Left lobe of liver (tissue), 2 donors: ENCODE results near the gene LHFPL2. TPM values are rescaled to one million over a fixed set of nuclear protein-coding genes. Genes with fewer than 3 reads are reported as not detected.

ENCODE experiments used
- ATAC-seq: fragments of 200-7000 bp; cut with Tn5 transposase; one replicate; pipeline ENCODE4 v1.9.1; 2020; ENCODE audit warnings: mild to moderate bottlenecking, moderate library complexity
- DNase-seq: peaks from one replicate; pipeline ENCODE4 v3.0.0-alpha.2; 2020; ENCODE audit warnings: low spot score
- total RNA-seq: library from RNA; stranded (reverse); gene quantifications from one replicate; pipeline ENCODE4 v1.2.1, GENCODE V29; 2021
- donor health status: DM: no; HTN: no; CAD: no; lungs with moderate emphysema.
- donor health status: DM: no; HTN: yes; CAD: no.

Gene LHFPL2
- total RNA-seq, 1 donor from 2014 or later: 2.4 TPM

DNA sequence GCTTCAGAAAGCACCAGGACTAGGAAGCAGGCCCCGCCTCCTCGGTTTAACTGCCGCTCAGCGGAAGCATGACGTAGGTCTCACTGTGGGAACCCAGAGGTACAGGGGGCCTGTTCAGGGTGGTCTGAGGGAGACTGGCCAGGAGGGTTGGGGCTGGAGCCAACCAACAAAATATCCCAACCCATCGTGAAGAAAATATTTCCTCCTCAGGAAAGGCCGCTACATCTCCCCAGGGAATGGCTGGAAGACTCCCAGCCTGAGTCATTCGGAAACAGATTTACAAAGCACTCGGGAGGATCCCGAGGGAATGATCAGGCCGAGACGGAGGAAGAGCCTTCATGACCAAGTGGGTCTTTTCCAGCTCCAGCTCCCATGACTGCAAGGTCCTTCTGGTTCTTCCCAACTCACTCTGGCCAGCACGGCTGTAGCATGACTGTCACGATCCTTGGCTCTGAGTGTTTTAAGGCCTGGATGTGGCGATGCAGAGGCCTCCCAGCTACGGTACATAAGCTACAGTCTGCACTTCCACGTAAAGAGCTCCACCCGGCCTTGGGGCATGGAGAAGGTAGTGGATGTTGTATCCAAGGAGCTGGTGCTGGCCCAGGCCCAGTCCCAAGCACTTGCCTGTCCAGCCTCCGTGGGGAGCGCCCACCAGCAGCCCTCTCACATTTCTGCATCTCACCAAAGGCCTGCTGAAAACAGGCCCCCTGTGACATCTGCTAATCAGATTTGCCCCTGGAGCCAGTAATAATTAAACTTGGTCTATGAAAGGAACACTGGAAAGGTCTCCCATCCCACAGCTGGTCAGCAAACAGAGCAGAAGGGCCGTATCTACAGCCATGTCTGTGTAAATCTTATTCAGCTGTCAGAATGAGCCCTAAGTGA lies 100.6 kb downstream of the LHFPL2 start:
- DNase-seq (no peak), ATAC-seq (no peak)

DNA sequence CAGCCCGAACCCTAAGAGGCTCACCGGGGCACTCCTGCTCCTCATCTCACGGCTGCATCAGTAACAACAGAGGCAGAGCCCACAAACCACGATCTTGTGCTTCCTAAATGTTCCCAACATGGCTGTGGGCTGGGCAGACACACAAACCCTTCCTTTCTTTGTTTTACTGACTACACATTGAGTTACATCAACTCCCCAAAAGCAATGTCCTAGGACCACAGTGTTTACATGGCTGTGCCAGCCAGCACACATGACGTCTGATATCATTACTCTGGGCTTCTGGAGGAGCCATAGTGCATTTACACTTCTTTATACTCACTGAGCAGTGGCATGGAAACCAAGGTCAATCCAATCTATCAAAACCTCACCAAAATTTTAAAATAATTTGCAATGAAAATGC lies 101.4 kb downstream of the LHFPL2 start:
- no peak for DNase-seq
- no peak for ATAC-seq

DNA sequence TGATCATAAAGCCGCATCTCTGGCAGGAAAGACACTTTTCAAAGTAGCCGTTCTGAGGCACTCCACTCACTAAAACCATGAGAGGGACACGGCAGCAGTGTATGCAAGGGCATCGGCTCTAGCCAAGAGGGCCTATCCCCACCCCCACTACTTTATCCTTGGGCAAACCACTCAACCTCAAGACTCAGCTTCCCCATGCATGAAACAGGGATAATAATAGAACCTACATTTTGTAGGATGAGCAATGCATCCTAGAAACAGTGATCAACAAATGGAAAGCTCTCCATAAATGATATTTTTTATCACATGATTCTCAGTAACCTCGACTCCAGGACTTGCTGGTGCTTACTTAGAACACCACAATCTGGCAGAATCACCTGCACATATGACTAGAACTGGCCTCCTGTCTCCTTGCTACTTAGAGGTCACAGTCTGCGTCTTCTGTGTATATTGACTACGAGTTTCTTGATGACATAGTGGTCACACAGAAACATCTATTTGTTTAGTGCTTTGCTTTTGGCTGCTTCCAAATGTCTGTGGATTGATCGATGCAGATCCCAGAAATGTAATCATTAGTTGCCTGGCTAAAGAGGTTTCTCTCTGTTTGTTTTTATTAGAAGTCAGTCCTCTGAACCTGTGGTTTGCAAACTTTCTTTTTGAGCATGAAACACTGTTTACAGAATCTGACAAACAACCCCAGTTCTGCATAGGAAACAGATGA lies 102.1 kb downstream of the LHFPL2 start:
- ATAC-seq (peak; percentile 87), DNase-seq (no peak)

DNA sequence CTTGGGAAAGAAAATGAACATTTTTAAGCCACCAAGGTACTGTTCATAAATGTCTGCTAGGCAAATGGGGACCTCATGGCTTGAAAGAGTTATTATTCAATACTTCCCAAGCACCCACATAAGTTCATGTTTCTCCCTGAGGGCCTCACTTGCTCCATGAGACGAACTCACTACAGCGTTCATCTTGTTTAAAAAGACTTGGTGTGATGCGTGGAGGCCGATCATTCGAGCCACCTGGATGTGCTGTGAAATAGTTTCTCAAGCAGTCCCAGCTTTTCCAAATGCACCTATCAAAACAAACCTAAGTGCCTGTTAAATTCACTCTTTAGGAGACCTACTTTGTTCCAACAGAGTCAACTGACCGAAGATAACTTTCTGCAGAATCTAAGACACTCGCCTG lies 103.2 kb downstream of the LHFPL2 start:
- ATAC-seq (no peak), DNase-seq (no peak)

DNA sequence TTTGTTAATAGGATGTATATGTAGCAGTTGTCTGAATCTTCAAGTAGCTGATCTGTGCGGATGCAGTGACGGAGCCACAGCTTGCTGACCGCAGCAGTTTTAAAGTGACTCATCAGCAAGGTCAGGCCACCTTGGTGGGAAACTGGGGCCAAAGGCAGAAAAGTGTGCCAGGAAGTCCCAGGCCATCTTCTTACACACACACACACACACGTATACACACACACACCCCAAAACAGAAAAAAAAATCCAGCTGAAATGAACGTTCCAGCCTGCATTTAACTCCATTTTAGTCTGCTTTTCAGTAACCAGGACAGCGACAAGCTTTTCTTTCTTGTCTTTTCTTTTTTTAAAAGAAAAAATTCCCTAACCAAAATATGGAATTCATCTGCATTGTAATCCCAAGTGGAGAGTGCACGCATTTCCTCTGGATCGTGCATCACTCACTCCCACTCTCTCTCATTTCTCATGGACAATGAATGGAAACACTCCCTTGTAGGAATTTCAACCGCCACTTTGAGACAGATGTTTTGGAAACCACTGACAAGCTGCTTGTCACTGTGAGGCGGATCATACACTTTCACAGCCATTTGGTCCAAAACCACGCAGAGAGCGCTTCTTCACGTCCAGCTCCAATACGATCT lies 103.9 kb downstream of the LHFPL2 start:
- ATAC-seq (no peak), DNase-seq (no peak)

- no peak for DNase-seq
- ATAC-seq: no peak
These were observed 104.7 kb downstream of the LHFPL2 start for GRCh38 chr5:78543916-78544315.

GRCh38 chr5:78543292-78543691 lies 105.3 kb downstream of the LHFPL2 start:
- no peak for ATAC-seq
- DNase-seq: no peak

- DNase-seq (peak; percentile 16), ATAC-seq (no peak)
These were observed 106.2 kb downstream of the LHFPL2 start for GRCh38 chr5:78542321-78542840.

- DNase-seq (no peak), ATAC-seq (no peak)
These were observed 107.4 kb downstream of the LHFPL2 start for GRCh38 chr5:78541086-78541654.

DNA sequence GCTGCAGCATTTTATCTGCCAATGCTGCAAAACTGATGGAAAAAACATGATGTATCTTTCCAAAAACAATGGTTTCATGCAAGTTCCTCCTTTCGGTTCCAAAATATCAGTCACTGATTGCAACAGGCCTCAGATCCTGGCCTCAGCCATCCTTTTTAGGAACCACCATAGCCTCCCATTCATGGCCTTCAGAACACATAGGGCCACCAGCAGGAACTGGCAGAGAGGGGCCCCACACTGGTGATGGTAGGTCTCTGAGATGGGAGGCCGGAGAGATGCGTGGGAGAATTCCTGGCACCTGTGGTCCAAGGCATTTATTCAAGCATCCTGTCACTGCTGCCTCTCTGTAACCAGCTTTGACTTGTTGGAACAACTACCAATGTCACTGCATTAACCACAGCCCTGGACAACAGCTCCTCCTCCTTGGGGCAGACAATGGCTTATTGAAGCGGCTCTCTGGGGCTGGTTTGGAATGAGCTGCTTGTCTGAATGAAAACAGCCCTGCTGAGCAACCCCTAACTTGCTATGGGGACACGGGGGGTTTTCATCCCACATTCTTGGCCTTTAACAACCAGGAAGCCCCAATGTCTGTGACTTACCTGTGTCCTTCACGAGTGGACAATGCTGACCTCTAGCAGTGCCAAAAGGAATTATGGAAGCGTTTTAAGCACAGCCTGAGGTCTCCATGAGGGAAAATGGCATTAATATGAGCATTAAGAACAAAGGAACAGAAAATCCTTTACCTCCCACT lies 108.1 kb downstream of the LHFPL2 start:
- DNase-seq: no peak
- peak; percentile 37 for ATAC-seq

DNA sequence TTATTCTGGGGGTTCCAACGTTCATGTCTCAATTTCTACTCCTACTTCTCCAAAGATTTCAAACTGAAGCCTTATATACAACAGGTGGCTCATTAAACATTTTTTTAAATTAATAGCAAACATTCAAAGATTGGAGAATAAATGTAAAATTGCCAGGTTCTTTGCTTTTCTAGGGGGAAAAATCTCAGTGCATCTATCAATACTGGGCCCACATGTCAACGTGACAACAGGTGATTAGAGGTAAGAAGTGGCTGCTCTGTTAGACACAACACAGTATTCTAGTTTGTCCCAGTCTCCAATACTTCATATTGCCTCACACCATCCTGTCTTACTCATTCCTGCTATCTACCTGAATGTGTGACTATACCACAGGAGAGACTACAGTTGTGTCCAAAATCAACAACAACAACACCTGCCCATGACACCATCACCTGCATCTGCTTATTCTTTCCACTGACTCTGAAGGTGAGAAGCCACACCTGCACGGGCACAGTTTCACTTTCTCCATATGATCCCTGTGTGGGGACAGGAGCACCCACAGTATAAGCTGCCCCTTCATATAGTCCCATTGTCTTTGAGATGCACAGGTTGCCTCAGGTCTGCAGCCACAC lies 110.2 kb downstream of the LHFPL2 start:
- no peak for DNase-seq
- ATAC-seq: no peak

GRCh38 chr5:78537821-78538220 lies 110.8 kb downstream of the LHFPL2 start:
- peak; percentile 71 for ATAC-seq
- no peak for DNase-seq

- no peak for DNase-seq
- ATAC-seq: no peak
These were observed 111.2 kb downstream of the LHFPL2 start for GRCh38 chr5:78537411-78537810.

GRCh38 chr5:78536661-78537196 lies 111.8 kb downstream of the LHFPL2 start:
- ATAC-seq (no peak), DNase-seq (no peak)

DNA sequence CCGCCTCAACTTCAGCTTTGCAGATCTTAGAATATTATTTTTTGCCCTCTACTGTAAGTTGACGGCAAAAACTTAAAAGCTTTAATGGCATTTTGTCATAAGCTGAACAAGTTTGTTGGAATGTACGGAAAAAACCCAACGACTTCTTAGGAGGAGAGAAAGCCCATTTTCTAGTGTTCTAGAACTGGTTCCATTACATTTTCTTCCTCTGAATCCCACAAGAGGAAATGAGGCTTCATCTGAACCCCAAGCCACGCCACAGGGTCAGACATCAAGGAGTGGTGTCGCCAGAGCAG lies 113.7 kb downstream of the LHFPL2 start:
- no peak for ATAC-seq
- no peak for DNase-seq

DNA sequence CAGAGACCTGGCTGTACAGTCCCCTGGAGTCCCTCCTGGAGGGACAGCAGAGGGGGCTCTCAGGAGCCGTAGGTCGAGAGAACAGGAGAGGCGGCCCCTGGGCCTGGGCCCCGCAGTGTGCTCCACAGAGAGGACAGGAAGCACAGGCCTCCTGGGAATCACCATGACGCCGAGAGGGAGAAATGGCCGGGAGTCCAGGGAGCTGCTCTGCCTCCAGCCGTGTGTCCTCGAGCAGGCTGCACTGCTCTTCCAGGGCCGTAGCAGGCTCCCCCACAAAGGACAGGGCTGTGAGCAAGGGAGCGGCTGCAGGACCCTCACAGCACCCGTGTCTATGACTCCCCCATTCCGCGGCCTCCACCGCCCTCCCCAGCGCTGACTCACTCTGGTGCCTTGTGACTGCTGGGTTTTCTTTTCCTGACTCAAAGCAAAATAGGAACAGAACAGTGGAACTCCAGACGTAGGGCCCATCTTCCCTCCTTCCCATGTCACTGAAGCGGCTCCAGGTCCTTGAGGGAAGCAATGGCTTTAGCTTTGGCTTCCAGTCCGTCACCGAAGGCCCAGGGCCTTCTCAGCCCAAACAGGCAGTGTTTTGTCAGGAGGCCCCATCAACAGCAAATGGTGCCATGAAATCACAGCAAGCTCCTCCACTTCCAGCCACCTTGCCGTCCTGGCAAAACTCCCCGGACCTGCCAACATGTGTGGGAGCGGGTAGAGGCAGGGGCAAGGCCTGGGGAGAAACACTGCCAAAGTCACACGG lies 114.2 kb downstream of the LHFPL2 start:
- DNase-seq: no peak

GRCh38 chr5:78533356-78533755 lies 115.2 kb downstream of the LHFPL2 start:
- DNase-seq (no peak), ATAC-seq (peak; percentile 54)

More for the DNA sequence above, 114.2 kb downstream of the LHFPL2 start:
- peak; percentile 32 for ATAC-seq

DNA sequence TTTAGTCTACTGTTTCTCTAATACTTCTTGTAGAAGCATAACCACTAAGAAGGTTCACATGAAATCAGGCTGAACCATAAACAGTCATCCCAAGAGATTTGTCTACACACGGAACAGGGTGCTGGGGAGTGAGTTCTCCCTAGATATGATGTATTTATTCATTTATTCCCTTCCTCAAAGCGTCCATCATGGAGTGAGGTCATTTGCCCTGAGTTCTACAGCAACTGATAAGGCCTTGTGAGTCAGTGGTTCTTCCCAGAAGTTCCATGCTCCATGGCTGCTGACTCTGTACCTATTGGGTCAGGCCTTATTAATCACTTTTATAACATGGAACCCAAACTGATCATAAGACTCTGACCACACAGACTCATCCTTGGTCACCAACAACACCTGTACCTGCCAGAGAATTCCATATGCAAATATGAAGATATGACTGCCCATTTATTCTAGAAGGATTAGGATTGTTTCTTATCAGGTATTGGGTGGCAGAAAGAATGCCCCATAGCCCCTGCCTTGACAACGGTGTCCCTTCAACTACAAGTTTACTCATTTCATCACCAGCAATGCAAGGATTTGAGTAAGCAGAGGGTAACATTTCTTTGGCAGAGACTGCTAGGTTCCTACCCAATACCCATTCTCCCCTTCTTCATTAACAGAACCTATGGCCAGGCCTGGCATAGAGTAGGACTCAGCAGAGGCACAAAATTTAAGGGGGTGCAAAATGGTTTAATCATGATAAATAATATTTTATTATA lies 118.1 kb downstream of the LHFPL2 start:
- ATAC-seq: no peak
- DNase-seq: no peak
